ENCODE data around the gene MTFR1L. TPM values are rescaled to one million over a fixed set of nuclear protein-coding genes. Genes with fewer than 3 reads are reported as not detected.
"Not testable (repeated sequence)": the region's sequence is repeated elsewhere in the genome, so short reads cannot be mapped to it uniquely, and the experiment has no call there.

MTFR1L gene
- total RNA-seq, 1 donor from 2014 or later, result 27.6 TPM

GRCh38 chr1:25825605-25826004 is 5.9 kb downstream of the MTFR1L start:
- no peak for DNase-seq (ENCODE audit: low read depth, low spot score)

GRCh38 chr1:25826571-25826970 is 6.8 kb downstream of the MTFR1L start:
- DNase-seq (ENCODE audit: low read depth, low spot score), result no peak

GRCh38 chr1:25828491-25828890 is 8.7 kb downstream of the MTFR1L start:
- no peak for DNase-seq (ENCODE audit: low read depth, low spot score)

- no peak for DNase-seq (ENCODE audit: low read depth, low spot score)
These were observed 9.3 kb downstream of the MTFR1L start for GRCh38 chr1:25829046-25829445.

- no peak for DNase-seq (ENCODE audit: low read depth, low spot score)
These were observed 11.9 kb downstream of the MTFR1L start for GRCh38 chr1:25831569-25832196.

GRCh38 chr1:25832336-25833037 is 12.7 kb downstream of the MTFR1L start:
- DNase-seq (ENCODE audit: low read depth, low spot score), result no peak

GRCh38 chr1:25833158-25833557 is 13.4 kb downstream of the MTFR1L start:
- DNase-seq (ENCODE audit: low read depth, low spot score), result no peak

- no peak for DNase-seq (ENCODE audit: low read depth, low spot score)
These were observed 15.1 kb downstream of the MTFR1L start for GRCh38 chr1:25834894-25835293.

GRCh38 chr1:25836695-25837094 is 16.9 kb downstream of the MTFR1L start:
- DNase-seq (ENCODE audit: low read depth, low spot score), result no peak

- DNase-seq (ENCODE audit: low read depth, low spot score), result no peak
These were observed 17.6 kb downstream of the MTFR1L start for GRCh38 chr1:25837262-25837875.

GRCh38 chr1:25839808-25840207 is 20.1 kb downstream of the MTFR1L start:
- DNase-seq (ENCODE audit: low read depth, low spot score), result not testable (repeated sequence)

- DNase-seq (ENCODE audit: low read depth, low spot score), result no peak
These were observed 23.7 kb downstream of the MTFR1L start for GRCh38 chr1:25843483-25843882.

GRCh38 chr1:25844536-25845337 is 25.0 kb downstream of the MTFR1L start:
- no peak for DNase-seq (ENCODE audit: low read depth, low spot score)

GRCh38 chr1:25845664-25846063 is 25.9 kb downstream of the MTFR1L start:
- no peak for DNase-seq (ENCODE audit: low read depth, low spot score)

GRCh38 chr1:25847929-25848328 is 28.2 kb downstream of the MTFR1L start:
- no peak for DNase-seq (ENCODE audit: low read depth, low spot score)

GRCh38 chr1:25848531-25848930 is 28.8 kb downstream of the MTFR1L start:
- no peak for DNase-seq (ENCODE audit: low read depth, low spot score)

- DNase-seq (ENCODE audit: low read depth, low spot score), result no peak
These were observed 34.8 kb downstream of the MTFR1L start for GRCh38 chr1:25854554-25854953.

- DNase-seq (ENCODE audit: low read depth, low spot score), result no peak
These were observed 37.1 kb downstream of the MTFR1L start for GRCh38 chr1:25856856-25857255.

GRCh38 chr1:25858494-25858893 is 38.7 kb downstream of the MTFR1L start:
- DNase-seq (ENCODE audit: low read depth, low spot score), result no peak

GRCh38 chr1:25858906-25859789 is 39.4 kb downstream of the MTFR1L start, which contains the start of gene AUNIP:
Gene AUNIP, minus strand, starts transcription at chr1:25859457. Its CDS starts 100 bp downstream, at chr1:25859357.
- DNase-seq (ENCODE audit: low read depth, low spot score), result peak; percentile 44
